HUES6 (cell line): ENCODE results near the gene CAPN14.

Experiments
- H3K27ac ChIP-seq: 2 replicates; pipeline ENCODE4 v1.7.0; 2013; ENCODE audit warnings: low read depth, mild to moderate bottlenecking, low read length, inconsistent platforms
- H3K27me3 ChIP-seq: 2 replicates; pipeline ENCODE4 v1.6.1; 2013; ENCODE audit warnings: low read length; ENCODE audit not compliant: control insufficient read depth, insufficient read depth
- H3K36me3 ChIP-seq: 2 replicates; pipeline ENCODE4 v1.6.1; 2013; ENCODE audit warnings: low read length; ENCODE audit not compliant: control insufficient read depth, insufficient read depth
- H3K4me1 ChIP-seq: 2 replicates; pipeline ENCODE4 v1.6.1; 2013; ENCODE audit warnings: low read length; ENCODE audit not compliant: control insufficient read depth, insufficient read depth
- H3K4me3 ChIP-seq: 2 replicates; pipeline ENCODE4 v1.5.1; 2013; ENCODE audit warnings: low read depth, low read length
- H3K9ac ChIP-seq: one replicate; pipeline ENCODE4 v1.6.1; 2013; ENCODE audit warnings: mild to moderate bottlenecking, low read length
- H3K9me3 ChIP-seq: 2 replicates; pipeline ENCODE4 v1.6.1; 2013; ENCODE audit warnings: low read depth, low read length; ENCODE audit not compliant: control insufficient read depth, insufficient read depth

Gene CAPN14

GRCh38 chr2:31241625-31242270 is 24.4 kb upstream of the CAPN14 start:
- Histone ChIP-seq H3K27ac (no peak overlapping the region), H3K9ac (no peak overlapping the region), H3K36me3 (peaks cover 5% of the 10 kb centered on the region; the same call in 1 of the 2 replicates), H3K4me1 (no peaks in the 10 kb centered on the region; the same call in 1 of the 2 replicates), H3K4me3 (no peak overlapping the region), H3K9me3 (no peaks in the 10 kb centered on the region), H3K27me3 (no peaks in the 10 kb centered on the region)

- H3K4me3 ChIP-seq: no peak overlapping the region
- H3K27ac ChIP-seq: no peak overlapping the region
- no peaks in the 10 kb centered on the region; the same call in 1 of the 2 replicates for H3K36me3 ChIP-seq
- no peaks in the 10 kb centered on the region for H3K9me3 ChIP-seq
- no peak overlapping the region for H3K9ac ChIP-seq
- 0 out of 2 replicates have a peak, but pooled peaks cover under 1% of the 10 kb centered on the region for H3K27me3 ChIP-seq
- H3K4me1 ChIP-seq: peaks cover 3% of the 10 kb centered on the region; the same call in 1 of the 2 replicates
Observed at GRCh38 chr2:31240381-31241365, 23.4 kb upstream of the CAPN14 start.

GRCh38 chr2:31239593-31240177 is 22.4 kb upstream of the CAPN14 start:
- Histone ChIP-seq H3K36me3 (no peaks in the 10 kb centered on the region), H3K4me1 (peaks cover 8% of the 10 kb centered on the region; the same call in 1 of the 2 replicates), H3K9me3 (no peaks in the 10 kb centered on the region), H3K27me3 (peaks cover 10% of the 10 kb centered on the region), H3K27ac (no peak overlapping the region), H3K9ac (no peak overlapping the region), H3K4me3 (no peak overlapping the region)

GRCh38 chr2:31238906-31239592 is 21.7 kb upstream of the CAPN14 start:
- peaks cover 9% of the 10 kb centered on the region; the same call in 1 of the 2 replicates for H3K4me1 ChIP-seq
- H3K9me3 ChIP-seq: no peaks in the 10 kb centered on the region
- no peaks in the 10 kb centered on the region for H3K36me3 ChIP-seq
- H3K9ac ChIP-seq: no peak overlapping the region
- H3K27me3 ChIP-seq: peaks cover 13% of the 10 kb centered on the region
- H3K27ac ChIP-seq: no peak overlapping the region
- H3K4me3 ChIP-seq: no peak overlapping the region

- Histone ChIP-seq H3K9me3 (no peaks in the 10 kb centered on the region), H3K4me3 (no peak overlapping the region), H3K27me3 (peaks cover 13% of the 10 kb centered on the region), H3K27ac (no peak overlapping the region), H3K36me3 (no peaks in the 10 kb centered on the region), H3K9ac (no peak overlapping the region), H3K4me1 (peaks cover 12% of the 10 kb centered on the region; the same call in 1 of the 2 replicates)
Observed at GRCh38 chr2:31238126-31238905, 21.0 kb upstream of the CAPN14 start.

- Histone ChIP-seq H3K27me3 (peaks cover 13% of the 10 kb centered on the region), H3K9me3 (no peaks in the 10 kb centered on the region), H3K9ac (no peak overlapping the region), H3K4me1 (peaks cover 15% of the 10 kb centered on the region; the same call in 1 of the 2 replicates), H3K27ac (no peak overlapping the region), H3K36me3 (no peaks in the 10 kb centered on the region), H3K4me3 (no peak overlapping the region)
Observed at GRCh38 chr2:31237348-31238017, 20.2 kb upstream of the CAPN14 start.

GRCh38 chr2:31236433-31237205 is 19.3 kb upstream of the CAPN14 start:
- Histone ChIP-seq H3K4me3 (no peak overlapping the region), H3K9ac (no peak overlapping the region), H3K4me1 (peaks cover 15% of the 10 kb centered on the region; the same call in 1 of the 2 replicates), H3K9me3 (no peaks in the 10 kb centered on the region), H3K36me3 (no peaks in the 10 kb centered on the region), H3K27me3 (peaks cover 13% of the 10 kb centered on the region), H3K27ac (no peak overlapping the region)

- Histone ChIP-seq H3K27me3 (peaks cover 13% of the 10 kb centered on the region), H3K4me1 (peaks cover 15% of the 10 kb centered on the region; the same call in 1 of the 2 replicates), H3K36me3 (no peaks in the 10 kb centered on the region), H3K4me3 (peak overlapping the region; percentile 74; the same call in 1 of the 2 replicates), H3K27ac (no peak overlapping the region), H3K9ac (no peak overlapping the region), H3K9me3 (no peaks in the 10 kb centered on the region)
Observed at GRCh38 chr2:31235504-31235902, 18.2 kb upstream of the CAPN14 start.
